SKM-1 treated with dmso at 0.1 percent for 144 hours (cell line): ENCODE data around the gene HOXA11.

ENCODE experiments used
- DNase-seq: peaks from one replicate; lab custom pipeline; 2025; ENCODE audit not compliant: unreplicated experiment; lab: John Stamatoyannopoulos, UW

Gene HOXA11

GRCh38 chr7:27194002-27194352 lies 8.9 kb upstream of the HOXA11 start:
- DNase-seq: no peak

DNA sequence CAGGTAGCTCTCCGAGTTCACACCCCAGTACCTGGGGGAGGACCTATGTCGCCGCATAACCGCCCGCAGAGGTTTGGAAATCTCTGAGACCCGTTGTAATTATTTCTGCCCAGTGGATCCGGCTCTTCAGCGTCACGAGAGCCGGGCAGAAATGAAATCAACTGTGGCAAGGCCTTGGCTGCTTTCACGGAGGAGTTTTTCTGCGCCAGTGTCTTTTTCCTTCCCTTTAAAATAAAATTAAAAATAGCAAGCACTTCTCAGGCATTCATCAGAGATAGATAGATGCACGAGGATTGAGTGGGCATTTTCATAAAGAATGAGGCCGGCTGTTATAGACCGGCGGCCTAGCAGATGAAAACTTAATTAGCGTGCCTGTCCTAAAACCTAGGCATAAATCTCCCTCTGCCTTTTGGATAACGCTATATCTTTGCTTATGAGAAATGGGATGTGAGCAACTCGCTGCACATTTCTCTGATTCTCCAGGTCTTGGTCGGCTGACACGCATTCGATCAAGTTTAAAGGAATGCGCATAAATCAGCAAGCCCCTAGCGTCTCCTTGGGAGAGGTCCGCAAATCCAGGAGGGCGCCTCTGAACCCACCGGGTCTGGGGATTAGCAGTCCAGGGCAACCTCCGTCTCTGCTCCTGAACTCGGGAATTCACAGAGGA lies 8.4 kb upstream of the HOXA11 start:
- DNase-seq: no peak

DNA sequence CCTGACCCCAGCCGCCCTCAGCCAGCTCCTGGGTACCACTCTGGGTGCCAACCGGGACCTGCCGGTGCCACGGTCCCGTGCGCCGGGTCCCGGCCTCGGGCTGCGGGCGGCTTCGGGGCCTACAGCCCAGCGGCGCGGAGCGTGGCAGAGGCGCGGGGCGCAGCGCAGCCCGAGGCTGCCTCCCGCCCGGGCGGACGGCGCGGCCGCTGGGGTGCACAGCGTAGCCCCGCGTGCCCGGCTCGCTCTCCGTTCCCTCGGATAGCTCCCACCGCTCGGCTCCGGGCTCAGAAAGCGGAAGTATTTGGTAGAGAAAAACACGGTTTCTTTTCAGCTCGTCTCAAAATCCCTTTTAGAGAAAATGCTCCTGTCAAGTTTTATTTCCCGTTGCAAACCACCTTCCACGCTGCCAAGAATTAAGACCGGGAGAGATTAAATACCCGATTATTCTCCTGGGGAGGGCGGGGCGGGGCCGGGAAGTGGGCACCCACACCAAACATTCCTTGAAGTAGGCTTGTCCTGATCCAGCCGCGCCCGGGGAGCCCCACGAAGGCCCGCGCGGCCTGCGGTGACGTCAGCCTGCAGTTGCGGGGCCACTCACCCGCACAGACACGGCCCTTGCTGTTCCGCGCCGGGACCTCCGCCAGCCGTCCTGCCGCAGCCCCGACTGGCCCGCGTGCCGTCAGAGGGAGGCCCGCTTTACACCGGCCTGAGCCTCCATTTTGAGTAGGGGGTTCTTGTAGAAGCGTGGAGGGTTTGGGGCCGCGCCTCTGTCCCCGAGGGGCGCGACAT lies 7.7 kb upstream of the HOXA11 start:
- DNase-seq: no peak

DNA sequence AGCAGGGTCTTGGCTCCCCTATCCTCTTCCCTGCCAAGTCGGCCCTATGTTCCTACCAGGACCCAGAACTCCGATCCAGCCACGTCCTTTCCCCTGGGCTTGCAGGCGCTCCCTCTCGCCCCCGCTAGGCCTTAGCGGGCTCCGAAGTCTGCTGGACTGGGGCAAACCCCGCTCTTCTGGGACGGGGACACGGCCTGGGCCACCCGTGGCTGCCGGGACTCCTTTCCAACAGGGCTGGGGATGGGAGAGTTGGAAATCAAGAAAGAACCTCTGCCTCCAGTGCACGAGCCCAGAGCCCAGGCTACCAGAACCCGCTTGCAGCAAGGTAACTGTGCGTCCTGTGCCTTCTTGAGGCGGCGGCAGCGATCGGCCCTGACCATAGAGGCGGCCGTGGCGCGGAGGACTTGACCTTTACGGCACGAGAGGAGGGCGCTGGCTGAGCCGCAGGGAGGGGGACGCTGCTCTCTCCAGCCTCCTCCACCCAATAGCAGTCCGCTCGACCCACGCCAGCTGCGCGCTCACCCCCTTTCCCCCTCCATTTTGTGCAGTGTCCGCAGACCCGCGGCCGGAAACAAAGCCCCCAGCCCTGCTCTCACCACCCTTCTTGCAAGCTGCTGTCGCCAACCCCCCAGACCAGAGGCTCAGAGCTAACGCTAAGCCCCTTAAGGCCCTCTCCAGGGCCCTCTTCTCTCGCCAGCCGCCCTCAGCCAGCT lies 7.0 kb upstream of the HOXA11 start:
- DNase-seq: no peak

- no peak for DNase-seq
These were observed 6.2 kb upstream of the HOXA11 start for GRCh38 chr7:27191161-27191731.

GRCh38 chr7:27189997-27190748 lies 5.1 kb upstream of the HOXA11 start:
- DNase-seq: no peak

DNA sequence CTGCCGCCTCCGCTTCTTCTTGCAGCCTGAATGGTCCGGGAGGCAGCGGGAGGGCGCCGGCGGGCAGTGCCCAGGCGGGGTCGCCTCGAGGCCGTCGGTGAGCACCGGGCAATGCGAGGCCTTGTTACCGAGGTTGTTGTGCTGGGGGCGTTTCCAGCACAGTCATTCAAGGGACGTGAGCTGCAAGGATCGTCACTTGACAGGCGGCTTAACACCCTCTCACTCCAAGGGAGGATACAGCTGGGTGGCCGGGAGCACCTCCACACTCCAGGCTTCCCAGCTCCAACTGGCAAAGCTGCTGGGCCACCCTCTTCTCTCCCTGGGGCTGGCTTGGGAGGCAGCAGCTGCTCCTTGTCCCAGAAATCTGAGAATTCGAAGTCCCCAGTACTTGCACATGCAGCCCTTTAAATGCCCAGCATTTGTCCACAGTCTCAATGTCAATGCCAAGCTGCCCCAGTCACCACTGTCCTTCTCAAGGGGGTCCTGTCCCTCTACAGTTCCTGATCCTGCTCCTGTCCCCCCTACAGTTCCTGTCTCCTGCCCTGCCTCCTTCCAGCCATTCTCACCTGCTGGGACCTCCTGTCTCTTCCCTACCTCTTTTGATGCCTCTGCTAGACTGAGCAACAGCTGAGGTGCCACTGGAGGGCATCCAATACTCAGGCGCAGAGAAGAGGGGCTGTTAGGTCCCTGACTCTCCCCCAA lies 4.4 kb upstream of the HOXA11 start:
- no peak for DNase-seq

DNA sequence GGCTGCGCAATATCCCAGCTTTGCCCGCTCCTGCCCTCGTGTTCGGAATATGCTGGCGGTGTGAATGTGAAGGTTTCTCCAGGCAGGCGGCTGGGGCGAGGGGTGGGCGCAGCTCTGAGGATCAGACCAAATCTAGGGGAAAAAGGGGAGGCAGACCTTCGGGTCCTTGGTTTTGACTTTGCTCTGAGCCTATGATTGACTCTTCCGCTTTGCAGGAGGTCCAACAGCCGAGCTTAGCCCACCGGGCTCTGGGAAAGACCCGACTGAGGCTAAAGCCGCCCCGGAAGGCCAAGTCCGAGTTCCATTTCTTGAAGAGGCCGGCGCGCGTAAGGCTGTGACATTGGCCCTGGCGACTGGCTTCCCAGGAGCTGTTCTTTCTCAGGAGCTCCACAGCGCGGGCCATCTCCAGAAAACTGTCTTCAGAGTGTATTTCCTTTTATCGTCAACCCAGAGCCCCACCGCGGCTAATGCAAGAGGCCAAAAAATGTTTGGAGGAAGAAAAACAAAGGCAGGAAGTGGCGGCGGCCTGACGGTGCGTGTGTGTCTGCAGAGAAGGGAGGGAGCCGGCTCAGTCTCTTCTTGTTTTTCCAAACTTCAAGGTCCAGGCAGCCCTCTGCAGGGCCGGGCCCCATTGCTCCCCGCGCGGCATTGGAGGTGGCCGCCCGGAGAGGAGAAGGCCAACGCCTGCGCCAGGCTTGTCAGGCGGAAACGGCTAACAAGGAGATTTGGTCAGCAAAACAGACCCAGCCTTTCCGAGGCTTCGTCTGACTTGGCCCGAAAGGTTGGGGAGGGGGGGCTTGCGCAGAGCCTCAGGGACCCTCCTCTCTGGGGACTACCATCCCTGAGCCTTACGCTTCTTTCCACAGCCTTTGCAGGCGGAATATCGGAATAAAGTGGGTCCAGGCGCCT lies 3.6 kb upstream of the HOXA11 start:
- no peak for DNase-seq

DNA sequence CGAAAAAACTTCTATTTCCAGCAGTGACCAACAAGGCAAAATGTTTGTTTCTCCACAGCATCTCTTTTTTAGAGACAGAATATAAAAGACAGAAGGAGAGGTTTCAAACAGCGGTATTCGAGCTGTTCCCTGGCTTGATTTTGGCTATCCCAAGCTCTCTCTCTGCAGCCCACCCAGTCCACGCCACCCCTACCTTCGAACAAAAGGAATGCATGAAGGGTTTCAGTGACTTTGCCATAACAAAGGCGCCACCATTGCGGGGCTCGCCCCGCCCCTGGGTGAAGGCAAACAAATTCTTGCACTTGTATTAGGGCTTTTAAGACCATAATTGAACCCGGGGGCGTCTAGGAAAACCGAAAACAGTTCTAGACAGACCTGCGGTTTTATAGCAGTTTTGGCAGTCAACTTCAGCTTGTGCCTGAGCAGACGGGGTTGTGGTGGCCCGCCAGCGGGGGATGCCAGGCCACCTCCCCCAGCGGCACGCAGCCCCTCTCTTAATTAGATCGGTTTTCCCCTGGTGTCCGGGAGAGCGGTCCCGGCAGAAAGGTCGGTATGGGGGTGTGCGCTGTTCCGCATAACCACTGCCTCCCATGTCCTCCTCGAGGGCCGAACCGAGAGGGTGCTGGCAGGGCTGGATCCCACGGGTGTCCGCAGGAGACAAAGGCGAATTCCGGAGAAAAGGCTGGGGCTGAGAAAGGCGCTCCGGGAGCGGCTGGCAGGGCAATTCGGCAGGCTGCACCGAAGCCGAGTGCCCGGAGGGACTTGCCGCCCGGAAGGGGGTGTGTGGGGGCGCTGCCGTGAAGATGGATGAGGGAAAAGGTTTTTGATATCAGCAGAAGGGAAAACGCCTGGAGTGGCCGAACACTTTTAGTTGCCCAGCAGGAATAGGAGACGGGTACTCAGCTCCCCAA lies 2.7 kb upstream of the HOXA11 start:
- DNase-seq: no peak

- DNase-seq: no peak
These were observed 1.8 kb upstream of the HOXA11 start for GRCh38 chr7:27186668-27187474.

DNA sequence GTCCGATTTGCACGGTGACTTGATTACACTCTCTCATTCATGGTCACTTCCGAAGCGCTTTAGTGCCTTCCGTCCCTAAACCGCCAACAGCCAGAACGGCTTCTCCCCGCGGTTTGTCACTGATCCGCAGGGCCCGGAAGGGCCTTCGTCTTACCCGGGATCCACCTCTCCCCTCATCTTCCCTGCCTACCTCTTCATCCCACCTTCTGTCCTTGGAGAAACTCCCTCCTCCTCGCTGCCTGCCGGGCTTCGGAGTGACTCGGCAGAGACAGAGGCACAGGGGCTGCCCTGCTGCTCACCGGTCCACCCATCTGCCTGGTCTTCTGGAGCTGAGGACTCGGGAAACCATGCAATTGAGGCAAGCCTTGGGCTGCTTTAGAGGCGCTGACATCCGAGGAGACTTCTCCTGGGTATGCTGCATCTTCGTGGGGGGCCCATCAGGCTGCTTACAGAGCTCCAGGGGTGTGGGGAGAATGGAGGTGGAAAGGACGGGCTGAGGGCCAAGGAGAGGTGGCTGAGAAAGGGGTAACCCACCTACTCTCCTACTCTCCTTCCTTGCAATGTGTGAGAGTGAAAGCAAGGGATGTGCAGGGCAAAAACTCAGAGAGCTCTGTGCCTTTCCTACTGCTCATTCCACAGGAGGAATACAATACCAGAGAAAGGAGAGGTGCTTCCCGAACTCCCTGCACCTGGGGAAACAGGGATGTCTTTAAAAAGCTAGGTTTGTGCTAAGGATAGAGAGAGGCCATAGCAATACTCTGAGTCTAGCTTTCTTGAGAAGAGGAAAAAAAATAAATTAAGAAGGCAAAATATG lies 1.0 kb upstream of the HOXA11 start:
- no peak for DNase-seq

DNA sequence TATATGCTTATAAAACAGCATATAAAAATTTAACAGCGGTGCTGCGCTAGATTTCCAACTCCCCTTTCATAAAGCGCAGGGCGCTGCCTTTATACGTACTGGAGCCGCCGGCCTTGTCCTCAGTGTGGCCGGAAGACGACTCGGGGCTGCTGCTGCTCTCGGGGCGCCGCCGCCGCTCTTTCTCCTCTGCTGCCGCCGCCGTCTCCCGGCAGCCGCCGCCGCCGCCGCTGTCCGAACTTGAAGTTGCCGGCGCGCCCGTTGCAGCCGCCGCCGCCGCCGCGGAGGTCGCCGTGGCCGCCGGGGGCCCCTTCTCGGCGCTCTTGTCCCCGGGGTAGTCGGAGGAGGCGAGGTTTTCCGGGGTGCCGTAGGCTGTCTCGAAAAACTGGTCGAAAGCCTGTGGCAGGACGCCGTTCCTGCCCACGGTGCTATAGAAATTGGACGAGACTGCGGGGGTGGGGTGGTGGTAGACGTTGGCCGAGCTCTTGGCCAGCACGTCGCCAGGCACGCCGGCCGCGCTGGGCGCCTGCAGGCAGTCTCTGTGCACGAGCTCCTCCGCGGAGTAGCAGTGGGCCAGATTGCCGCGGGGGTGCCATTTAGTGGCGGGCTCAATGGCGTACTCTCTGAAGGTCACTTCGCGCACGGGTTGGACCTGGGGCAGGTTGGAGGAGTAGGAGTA lies 557 bp downstream of the HOXA11 start:
- DNase-seq: no peak

GRCh38 chr7:27183682-27184336 lies 1.2 kb downstream of the HOXA11 start:
- DNase-seq: no peak

- no peak for DNase-seq
These were observed 2.0 kb downstream of the HOXA11 start for GRCh38 chr7:27182861-27183681.
